Activated T-helper 2 cell treated with anti-CD3 and anti-CD28 coated beads, Interferon-gamma antibody, Interleukin-2, Interleukin-4, amounts not matched to agents 10 μg/mL and 5 μg/mL and 100 μg/mL, durations not matched to agents 14 hours and 24 hours and 36 hours (primary cell): ENCODE measurements around the gene DNAI2. TPM values are rescaled to one million over a fixed set of nuclear protein-coding genes. Genes with fewer than 3 reads are reported as not detected.

Source experiments
- DNase-seq: peaks from one replicate; pipeline ENCODE4 v3.0.0; 2021; ENCODE audit warnings: low spot score
- H3K27ac Mint-ChIP-seq: one replicate; pipeline ENCODE4 v1.8.0; 2021; ENCODE audit warnings: mixed read lengths
- H3K27me3 Mint-ChIP-seq: one replicate; pipeline ENCODE4 v1.8.0; 2021; ENCODE audit warnings: low read depth, mixed read lengths
- H3K36me3 Mint-ChIP-seq: one replicate; pipeline ENCODE4 v1.8.0; 2021; ENCODE audit warnings: low read depth, mixed read lengths
- H3K4me1 Mint-ChIP-seq: one replicate; pipeline ENCODE4 v1.8.0; 2021; ENCODE audit warnings: low read depth, mixed read lengths
- H3K4me3 Mint-ChIP-seq: one replicate; pipeline ENCODE4 v1.8.0; 2021; ENCODE audit warnings: low read depth, mild to moderate bottlenecking, moderate library complexity, mixed read lengths
- H3K9me3 Mint-ChIP-seq: one replicate; pipeline ENCODE4 v1.8.0; 2021; ENCODE audit warnings: mixed read lengths
- intact Hi-C: fragments of 100-400 bp; cut with micrococcal nuclease; formaldehyde crosslinking; loops from one replicate; pipeline ENCODE4 v1.15.1; 2023
- total RNA-seq: library from RNA; stranded (reverse); gene quantifications from 2 replicates; pipeline ENCODE4 v1.2.3, GENCODE V29; 2022

DNAI2 gene
- total RNA-seq, 1 donor from 2014 or later = 0.75 TPM

GRCh38 chr17:74305865-74306654 lies 32.0 kb downstream of the DNAI2 start:
- Mint-ChIP-seq H3K4me3 (no peak overlapping the region), H3K27me3 (peaks cover 9% of the 10 kb centered on the region), H3K27ac (no peak overlapping the region), H3K4me1 (peaks cover 15% of the 10 kb centered on the region), H3K9me3 (no peaks in the 10 kb centered on the region), H3K36me3 (peaks cover 3% of the 10 kb centered on the region)
- no peak for DNase-seq
- intact Hi-C loops = loop anchor here (10.0 kb wide), 1 partner anchor 229 kb away; the partner anchor contains the start of gene CD300LB

- intact Hi-C loops = loop anchor here (10.0 kb wide), 1 partner anchor 227 kb away; the partner anchor contains the start of gene CD300LB
- peaks cover 3% of the 10 kb centered on the region for H3K36me3 Mint-ChIP-seq
- H3K4me3 Mint-ChIP-seq = no peak overlapping the region
- H3K4me1 Mint-ChIP-seq = peaks cover 11% of the 10 kb centered on the region
- no peak overlapping the region for H3K27ac Mint-ChIP-seq
- no peak for DNase-seq
- peaks cover 9% of the 10 kb centered on the region for H3K27me3 Mint-ChIP-seq
- H3K9me3 Mint-ChIP-seq = peaks cover 6% of the 10 kb centered on the region
These were observed 34.1 kb downstream of the DNAI2 start for GRCh38 chr17:74307984-74308773.

GRCh38 chr17:74309902-74310301 lies 35.9 kb downstream of the DNAI2 start:
- intact Hi-C loops = loop anchor here (10.0 kb wide), 1 partner anchor 225 kb away; the partner anchor contains the start of gene CD300LB
- no peak overlapping the region for H3K4me3 Mint-ChIP-seq
- peaks cover 6% of the 10 kb centered on the region for H3K9me3 Mint-ChIP-seq
- peaks cover 11% of the 10 kb centered on the region for H3K4me1 Mint-ChIP-seq
- DNase-seq = no peak
- H3K36me3 Mint-ChIP-seq = peaks cover 3% of the 10 kb centered on the region
- no peak overlapping the region for H3K27ac Mint-ChIP-seq
- H3K27me3 Mint-ChIP-seq = peaks cover 9% of the 10 kb centered on the region

- no peak for DNase-seq
- Mint-ChIP-seq H3K27ac (no peak overlapping the region), H3K4me3 (no peak overlapping the region), H3K27me3 (peaks cover 2% of the 10 kb centered on the region), H3K9me3 (peaks cover 6% of the 10 kb centered on the region), H3K4me1 (no peaks in the 10 kb centered on the region), H3K36me3 (no peaks in the 10 kb centered on the region)
- intact Hi-C loops = no loop called here
These were observed 40.8 kb downstream of the DNAI2 start for GRCh38 chr17:74314877-74315276.

GRCh38 chr17:74316220-74316619 lies 42.2 kb downstream of the DNAI2 start:
- Mint-ChIP-seq H3K4me3 (no peak overlapping the region), H3K4me1 (no peaks in the 10 kb centered on the region), H3K9me3 (peaks cover 6% of the 10 kb centered on the region), H3K27ac (no peak overlapping the region), H3K36me3 (no peaks in the 10 kb centered on the region), H3K27me3 (peaks cover 2% of the 10 kb centered on the region)
- DNase-seq = no peak
- intact Hi-C loops = no loop called here

- no peak for DNase-seq
- Mint-ChIP-seq H3K4me1 (no peaks in the 10 kb centered on the region), H3K9me3 (peaks cover 6% of the 10 kb centered on the region), H3K4me3 (no peak overlapping the region), H3K36me3 (no peaks in the 10 kb centered on the region), H3K27ac (no peak overlapping the region), H3K27me3 (peaks cover 7% of the 10 kb centered on the region)
- intact Hi-C loops = no loop called here
These were observed 43.0 kb downstream of the DNAI2 start for GRCh38 chr17:74317071-74317470.

- Mint-ChIP-seq H3K27ac (no peak overlapping the region), H3K27me3 (peaks cover 13% of the 10 kb centered on the region), H3K36me3 (no peaks in the 10 kb centered on the region), H3K4me3 (no peak overlapping the region), H3K4me1 (no peaks in the 10 kb centered on the region), H3K9me3 (no peaks in the 10 kb centered on the region)
- intact Hi-C loops = no loop called here
- DNase-seq = no peak
These were observed 44.4 kb downstream of the DNAI2 start for GRCh38 chr17:74318391-74318790.

GRCh38 chr17:74324521-74324920 lies 50.5 kb downstream of the DNAI2 start:
- Mint-ChIP-seq H3K27ac (no peak overlapping the region), H3K27me3 (peaks cover 30% of the 10 kb centered on the region), H3K9me3 (no peaks in the 10 kb centered on the region), H3K36me3 (no peaks in the 10 kb centered on the region), H3K4me1 (peaks cover 12% of the 10 kb centered on the region), H3K4me3 (no peak overlapping the region)
- no peak for DNase-seq
- intact Hi-C loops = no loop called here

- H3K4me3 Mint-ChIP-seq = no peak overlapping the region
- DNase-seq = no peak
- no peaks in the 10 kb centered on the region for H3K9me3 Mint-ChIP-seq
- H3K4me1 Mint-ChIP-seq = peaks cover 14% of the 10 kb centered on the region
- H3K27ac Mint-ChIP-seq = no peak overlapping the region
- intact Hi-C loops = no loop called here
- H3K27me3 Mint-ChIP-seq = peaks cover 30% of the 10 kb centered on the region
- no peaks in the 10 kb centered on the region for H3K36me3 Mint-ChIP-seq
These were observed 51.3 kb downstream of the DNAI2 start for GRCh38 chr17:74325376-74325742.

- peak; percentile 51 for DNase-seq
- Mint-ChIP-seq H3K4me3 (peak within 1 kb of the TSS; percentile 26), H3K36me3 (no peaks in the 10 kb centered on the region), H3K27ac (no peak within 1 kb of the TSS), H3K4me1 (peaks cover 14% of the 10 kb centered on the region), H3K9me3 (no peaks in the 10 kb centered on the region), H3K27me3 (peaks cover 30% of the 10 kb centered on the region)
- intact Hi-C loops = no loop called here
These were observed 51.8 kb downstream of the DNAI2 start, which contains the start of gene KIF19 for GRCh38 chr17:74325743-74326379. KIF19 (plus strand) TSS chr17:74326226; CDS start chr17:74326350, 124 bp downstream.

- H3K36me3 Mint-ChIP-seq = no peaks in the 10 kb centered on the region
- H3K4me3 Mint-ChIP-seq = no peak overlapping the region
- DNase-seq = no peak
- peaks cover 14% of the 10 kb centered on the region for H3K4me1 Mint-ChIP-seq
- H3K9me3 Mint-ChIP-seq = no peaks in the 10 kb centered on the region
- H3K27me3 Mint-ChIP-seq = peaks cover 30% of the 10 kb centered on the region
- H3K27ac Mint-ChIP-seq = no peak overlapping the region
- intact Hi-C loops = no loop called here
These were observed 52.5 kb downstream of the DNAI2 start for GRCh38 chr17:74326506-74326905.

GRCh38 chr17:74328487-74328886 lies 54.5 kb downstream of the DNAI2 start:
- H3K9me3 Mint-ChIP-seq = no peaks in the 10 kb centered on the region
- H3K4me3 Mint-ChIP-seq = no peak overlapping the region
- no peak for DNase-seq
- no peaks in the 10 kb centered on the region for H3K36me3 Mint-ChIP-seq
- peaks cover 14% of the 10 kb centered on the region for H3K4me1 Mint-ChIP-seq
- intact Hi-C loops = no loop called here
- H3K27ac Mint-ChIP-seq = no peak overlapping the region
- peaks cover 19% of the 10 kb centered on the region for H3K27me3 Mint-ChIP-seq
